AG04450 (cell line): Measurements from ENCODE around the gene ADAMTS17. TPM values are rescaled to one million over a fixed set of nuclear protein-coding genes. Genes with fewer than 3 reads are reported as not detected.
A peak's percentile ranks its signal among the peaks of the same experiment; 100 is the strongest.

Experiments
- CTCF ChIA-PET: fragments of 300-600, 350-600 bp; formaldehyde crosslinking; extraction: SDS; loops from one replicate; lab custom pipeline; 2022; ENCODE audit warnings: antibody characterized with exemption, inconsistent platforms; lab: Charles Lee
- POLR2A ChIA-PET: fragments of 350-600 bp; formaldehyde crosslinking; extraction: SDS; loops from one replicate; lab custom pipeline; 2021; ENCODE audit warnings: antibody characterized with exemption, inconsistent platforms; lab: Yijun Ruan, JAX
- DNase-seq: peaks from one replicate; pipeline ENCODE4 v3.0.0-alpha.2; 2011; ENCODE audit warnings: low read depth, low spot score
- H3K27ac ChIP-seq: one replicate; pipeline ENCODE4 v1.5.1; 2012; ENCODE audit warnings: low read depth, low read length, control low read depth
- H3K27me3 ChIP-seq: one replicate; pipeline ENCODE4 v1.6.0; 2012; ENCODE audit warnings: low read length; ENCODE audit not compliant: control insufficient read depth, insufficient read depth
- H3K4me3 ChIP-seq: 2 replicates; pipeline ENCODE4 v1.5.1; 2011; ENCODE audit warnings: mild to moderate bottlenecking, low read depth, low read length, control low read depth
- H3K9me3 ChIP-seq: 2 replicates; pipeline ENCODE4 v1.5.1; 2012; ENCODE audit warnings: low read length; ENCODE audit not compliant: control insufficient read depth, insufficient read depth
- CTCF ChIP-seq: IDR thresholded peaks from 2 replicates; pipeline ENCODE4 v1.5.1; 2011; ENCODE audit warnings: low read depth, low read length, control low read depth, inconsistent platforms
- polyA plus RNA-seq: library from polyadenylated mRNA; depleted of rRNA; stranded (reverse); fragments of >200 nt; gene quantifications from 2 replicates; pipeline ENCODE4 v1.2.3, GENCODE V29; 2011

Gene ADAMTS17
- polyA plus RNA-seq, 1 experiment, result 0.06 TPM

- Histone ChIP-seq H3K4me3 (no peak overlapping the region), H3K27me3 (peaks cover 2% of the 10 kb centered on the region), H3K9me3 (peaks cover 19% of the 10 kb centered on the region), H3K27ac (no peak overlapping the region)
- ChIA-PET CTCF (no interaction called here), POLR2A (no interaction called here)
- DNase-seq, result no peak
- no peak for TF ChIP-seq CTCF
Measured at GRCh38 chr15:100061944-100062343, 279.8 kb downstream of the ADAMTS17 start.

GRCh38 chr15:100060276-100060926 is 281.4 kb downstream of the ADAMTS17 start:
- POLR2A ChIA-PET, result no interaction called here
- no peak overlapping the region for H3K27ac ChIP-seq
- no peak overlapping the region for H3K4me3 ChIP-seq
- DNase-seq, result peak; percentile 13
- no peak for TF ChIP-seq CTCF
- peaks cover 2% of the 10 kb centered on the region for H3K27me3 ChIP-seq
- peaks cover 21% of the 10 kb centered on the region for H3K9me3 ChIP-seq
- CTCF ChIA-PET, result no interaction called here

- Histone ChIP-seq H3K27ac (no peak overlapping the region), H3K27me3 (peaks cover 2% of the 10 kb centered on the region), H3K9me3 (peaks cover 21% of the 10 kb centered on the region), H3K4me3 (no peak overlapping the region)
- POLR2A ChIA-PET, result no interaction called here
- no peak for DNase-seq
- CTCF ChIA-PET, result no interaction called here
- no peak for TF ChIP-seq CTCF
Measured at GRCh38 chr15:100059521-100059920, 282.3 kb downstream of the ADAMTS17 start.

GRCh38 chr15:100059094-100059493 is 282.7 kb downstream of the ADAMTS17 start:
- no peak for TF ChIP-seq CTCF
- peaks cover 2% of the 10 kb centered on the region for H3K27me3 ChIP-seq
- no peak overlapping the region for H3K4me3 ChIP-seq
- CTCF ChIA-PET, result no interaction called here
- no peak overlapping the region for H3K27ac ChIP-seq
- DNase-seq, result no peak
- H3K9me3 ChIP-seq, result peaks cover 21% of the 10 kb centered on the region
- POLR2A ChIA-PET, result no interaction called here

- TF ChIP-seq CTCF, result no peak
- Histone ChIP-seq H3K27me3 (peaks cover 2% of the 10 kb centered on the region), H3K4me3 (no peak overlapping the region), H3K27ac (no peak overlapping the region), H3K9me3 (peaks cover 21% of the 10 kb centered on the region)
- POLR2A ChIA-PET, result no interaction called here
- no peak for DNase-seq
- CTCF ChIA-PET, result no interaction called here
Measured at GRCh38 chr15:100058458-100058857, 283.3 kb downstream of the ADAMTS17 start.
